ENCODE data around the gene TRIM74.
"Not testable (repeated sequence)": the region's sequence is repeated elsewhere in the genome, so short reads cannot be mapped to it uniquely, and the experiment has no call there.

Gene TRIM74

GRCh38 chr7:72968980-72969516, at the start of gene TRIM74:
TSS of gene TRIM74 (minus strand) at chr7:72969466. CDS start at chr7:72966157, 3,309 bp downstream.
- not testable (repeated sequence) for DNase-seq

DNA sequence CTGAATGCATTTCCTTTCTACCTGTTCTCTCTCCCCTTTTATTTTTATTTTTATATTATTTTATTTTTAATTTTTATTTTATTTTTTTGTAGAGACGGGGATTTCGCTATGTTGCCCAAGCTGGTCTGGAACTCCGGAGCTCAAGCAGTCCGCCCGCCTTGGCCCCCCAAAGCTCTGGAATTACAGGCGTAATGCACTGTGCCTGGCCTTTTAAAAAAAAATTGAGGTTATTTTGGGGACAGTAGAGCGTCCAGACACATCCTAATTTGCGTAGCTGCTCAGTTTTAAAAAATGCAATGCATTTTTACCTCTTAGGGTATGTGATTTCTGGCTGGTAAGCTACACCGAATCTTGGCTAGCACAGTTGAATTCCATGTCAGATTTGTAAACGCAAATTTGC, 37.2 kb upstream of the TRIM74 start:
- DNase-seq, result not testable (repeated sequence)

DNA sequence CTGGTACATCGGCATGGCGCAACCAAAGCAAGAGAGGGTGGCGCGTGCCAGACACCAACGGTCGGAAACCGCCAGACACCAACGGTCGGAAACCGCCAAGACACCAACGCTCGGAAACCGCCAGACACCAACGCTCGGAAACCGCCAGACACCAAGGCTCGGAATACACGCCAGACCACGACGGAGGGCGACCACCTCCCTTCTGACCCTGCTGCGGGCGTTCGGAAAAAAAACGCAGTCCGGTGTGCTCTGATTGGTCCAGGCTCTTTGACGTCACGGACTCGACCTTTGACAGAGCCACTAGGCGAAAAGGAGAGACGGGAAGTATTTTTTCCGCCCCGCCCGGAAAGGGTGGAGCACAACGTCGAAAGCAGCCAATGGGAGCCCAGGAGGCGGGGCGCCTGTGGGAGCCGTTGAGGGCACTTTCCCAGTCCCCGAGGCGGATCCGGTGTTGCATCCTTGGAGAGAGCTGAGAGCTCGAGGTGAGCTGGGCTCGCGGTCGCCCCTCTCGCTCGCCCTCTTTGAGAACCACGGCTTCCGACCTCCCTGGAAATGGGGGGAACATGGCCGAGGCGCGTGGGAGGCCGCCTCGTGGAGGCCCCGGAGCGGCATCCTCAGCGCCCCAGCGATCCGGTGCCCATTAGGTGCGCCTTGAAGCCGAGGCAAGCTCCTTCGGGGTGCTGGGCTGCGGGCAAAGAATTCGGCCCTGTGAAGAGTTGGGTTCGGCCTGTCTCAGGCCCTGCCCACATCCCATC, 36.6 kb upstream of the TRIM74 start:
- DNase-seq, result not testable (repeated sequence)

DNA sequence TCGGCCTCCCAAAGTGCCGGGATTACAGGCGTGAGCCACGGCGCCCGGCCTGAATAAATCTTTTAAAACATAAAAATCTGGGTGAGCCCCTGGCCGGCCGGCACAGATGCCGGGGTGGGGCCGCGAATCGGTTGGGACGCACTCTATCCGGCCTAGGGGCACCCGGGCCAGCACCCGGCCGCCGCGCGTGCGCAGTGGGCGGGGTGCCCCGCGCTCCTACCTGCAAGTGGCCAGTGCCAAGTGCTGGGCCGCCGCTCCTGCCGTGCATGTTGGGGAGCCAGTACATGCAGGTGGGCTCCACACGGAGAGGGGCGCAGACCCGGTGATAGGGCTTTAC, 36.1 kb upstream of the TRIM74 start:
- not testable (repeated sequence) for DNase-seq

GRCh38 chr7:72997887-72998468, 28.7 kb upstream of the TRIM74 start:
- not testable (repeated sequence) for DNase-seq

DNA sequence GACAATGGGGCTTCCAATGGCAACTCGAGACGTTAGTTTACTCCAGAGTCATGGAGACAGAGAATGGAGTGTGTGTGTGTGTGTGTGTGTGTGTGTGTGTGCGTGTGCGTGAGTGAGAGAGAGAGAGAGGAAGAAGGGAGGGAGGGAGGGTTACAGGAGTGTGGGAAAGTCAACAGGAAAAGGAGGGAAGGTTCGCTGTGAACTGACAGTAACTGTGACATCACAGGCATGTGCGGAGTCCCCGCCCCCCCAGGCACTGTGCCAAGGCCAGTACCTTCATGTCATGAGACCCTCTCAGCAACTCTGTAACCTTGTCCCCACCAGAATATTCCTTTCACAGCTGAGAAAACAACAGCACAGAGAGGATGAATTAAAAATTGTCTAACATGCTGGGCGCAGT, 28.2 kb upstream of the TRIM74 start:
- DNase-seq, result not testable (repeated sequence)

DNA sequence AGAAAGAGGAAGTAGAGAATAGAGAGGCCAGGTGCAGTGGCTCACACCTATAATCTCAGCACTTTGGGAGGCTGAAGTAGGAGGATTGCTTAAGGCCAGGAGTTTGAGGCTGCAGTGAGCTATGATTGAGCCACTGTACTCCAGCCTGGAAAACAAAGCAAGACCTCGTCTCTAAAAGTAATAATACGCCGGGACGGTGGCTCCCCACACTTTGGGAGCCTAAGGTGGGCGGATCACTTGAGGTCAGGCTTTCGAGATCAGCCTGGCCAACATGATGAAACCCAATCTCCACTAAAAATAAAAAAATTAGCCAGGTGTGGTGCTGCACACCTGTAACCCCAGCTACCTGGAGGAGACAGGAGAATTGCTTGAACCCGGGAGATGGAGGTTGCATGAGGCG, 26.2 kb upstream of the TRIM74 start:
- not testable (repeated sequence) for DNase-seq

- not testable (repeated sequence) for DNase-seq
Observed at GRCh38 chr7:72990146-72990913, 21.1 kb upstream of the TRIM74 start.

GRCh38 chr7:72982084-72982483, 12.8 kb upstream of the TRIM74 start:
- DNase-seq, result not testable (repeated sequence)

- DNase-seq, result not testable (repeated sequence)
Observed at GRCh38 chr7:72980382-72980781, 11.1 kb upstream of the TRIM74 start.

- not testable (repeated sequence) for DNase-seq
Observed at GRCh38 chr7:72976434-72976833, 7.2 kb upstream of the TRIM74 start.

GRCh38 chr7:72975656-72976286, 6.5 kb upstream of the TRIM74 start:
- DNase-seq, result not testable (repeated sequence)

DNA sequence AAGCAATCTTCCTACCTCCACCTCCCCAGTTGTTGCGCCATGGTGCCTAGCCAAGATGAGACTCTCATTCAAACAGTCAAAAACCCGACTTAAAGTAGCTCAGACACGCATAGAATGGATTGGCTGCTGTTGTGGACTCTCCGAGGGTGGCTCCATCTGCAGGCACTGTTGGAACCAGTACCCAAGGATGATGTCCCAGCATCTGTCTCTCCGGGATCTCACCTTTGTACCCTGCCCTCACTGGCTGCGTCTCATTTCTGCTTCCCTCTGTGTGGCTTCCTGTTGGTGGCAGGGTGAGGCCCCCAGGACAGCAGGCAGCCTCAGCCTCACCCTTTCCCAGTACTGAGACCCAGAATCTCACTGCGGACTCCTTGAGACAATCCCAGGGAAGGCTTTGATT, 5.5 kb upstream of the TRIM74 start:
- not testable (repeated sequence) for DNase-seq

DNA sequence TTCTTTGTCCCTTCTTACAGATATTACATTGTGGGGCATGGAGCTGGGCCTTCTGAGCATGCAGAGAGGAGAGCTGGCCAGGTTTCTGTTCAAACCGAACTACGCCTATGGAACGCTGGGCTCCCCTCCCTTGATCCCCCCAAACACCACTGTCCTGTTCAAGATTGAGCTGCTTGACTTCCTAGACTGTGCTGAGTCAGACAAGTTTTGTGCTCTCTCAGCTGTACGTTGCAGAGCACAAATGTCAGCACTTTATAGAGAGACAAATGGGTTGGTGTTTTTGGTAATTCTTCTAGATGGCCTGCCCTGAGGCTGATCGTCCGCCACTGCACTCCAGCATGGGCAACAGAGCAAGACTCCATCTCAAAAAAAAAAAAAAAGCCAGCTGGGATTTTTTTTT, 2.2 kb upstream of the TRIM74 start:
- not testable (repeated sequence) for DNase-seq

GRCh38 chr7:72969688-72970087, 422 bp upstream of the TRIM74 start:
- DNase-seq, result not testable (repeated sequence)

GRCh38 chr7:72966892-72967291, 2.4 kb downstream of the TRIM74 start:
- not testable (repeated sequence) for DNase-seq

- DNase-seq, result not testable (repeated sequence)
Observed at GRCh38 chr7:72965186-72965975, 3.9 kb downstream of the TRIM74 start.

GRCh38 chr7:72963056-72963455, 6.2 kb downstream of the TRIM74 start:
- DNase-seq, result not testable (repeated sequence)

GRCh38 chr7:72961346-72961650, 8.0 kb downstream of the TRIM74 start:
- DNase-seq, result not testable (repeated sequence)

DNA sequence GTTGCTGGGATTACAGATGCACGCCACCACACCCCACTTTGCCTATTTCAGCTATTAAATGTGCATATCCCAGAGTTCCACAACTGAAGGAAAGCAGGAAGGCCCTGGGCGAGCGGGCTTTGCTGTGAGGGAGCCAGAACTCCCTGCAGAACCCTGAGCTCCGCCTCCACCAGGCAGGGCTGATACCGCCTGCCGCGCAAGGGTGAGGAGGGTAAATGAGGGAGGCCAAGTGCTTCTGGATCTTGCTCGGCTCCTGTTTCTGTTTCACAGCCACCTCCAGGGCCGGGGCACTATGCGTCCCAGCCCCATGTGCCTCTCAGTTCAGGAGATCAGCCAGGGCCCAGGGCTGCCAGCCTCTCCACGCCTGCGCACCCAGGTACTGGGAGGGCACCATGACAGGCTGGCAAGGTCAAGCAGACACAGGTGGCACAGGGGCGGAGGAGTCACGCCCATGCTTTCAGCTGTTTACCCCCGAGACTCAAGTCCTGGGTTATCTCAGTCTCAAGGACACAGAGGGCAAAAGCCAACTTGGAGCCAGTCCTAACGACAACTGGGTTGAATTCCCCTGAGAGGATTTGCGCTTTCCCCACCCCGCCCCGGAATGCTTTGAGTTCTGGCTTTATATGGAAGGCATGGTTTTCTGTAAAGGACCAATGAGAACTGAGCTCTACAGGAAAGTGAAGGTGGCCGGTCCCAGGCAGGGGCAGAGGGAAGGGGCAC, 8.5 kb downstream of the TRIM74 start:
- DNase-seq, result not testable (repeated sequence)

DNA sequence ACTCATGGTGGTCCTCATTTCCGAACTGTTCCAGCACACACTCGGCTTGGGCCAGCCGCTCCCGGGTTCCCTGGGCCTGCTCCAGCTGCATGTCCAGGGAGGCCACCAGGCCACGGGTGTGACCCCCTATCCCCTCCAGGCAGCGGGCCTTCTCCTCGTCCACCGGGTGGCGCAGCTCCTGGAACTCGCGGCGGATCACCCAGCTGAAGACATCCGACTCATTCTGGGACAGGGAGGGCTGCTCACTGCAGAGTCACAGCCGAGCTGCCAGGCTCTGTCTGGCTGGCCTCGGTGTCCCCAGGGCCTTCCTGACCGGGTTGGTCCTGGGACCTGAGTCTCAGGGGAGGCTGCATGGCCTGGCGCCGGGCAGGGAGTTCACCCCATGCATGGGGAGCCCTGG, 9.2 kb downstream of the TRIM74 start:
- not testable (repeated sequence) for DNase-seq
